Non-pigmented ciliary epithelial cell (primary cell): ENCODE results near the gene TTC6.

Source experiments
- DNase-seq: peaks from one replicate; pipeline ENCODE4 v3.0.0-alpha.2; 2010; ENCODE audit warnings: low read depth

The TTC6 gene

GRCh38 chr14:37625597-37626595 is 30.5 kb downstream of the TTC6 start:
- no peak for DNase-seq

- DNase-seq = no peak
Observed at GRCh38 chr14:37637341-37637740, 41.9 kb downstream of the TTC6 start.

GRCh38 chr14:37638599-37638998 is 43.2 kb downstream of the TTC6 start:
- no peak for DNase-seq

GRCh38 chr14:37641117-37641516 is 45.7 kb downstream of the TTC6 start:
- no peak for DNase-seq

GRCh38 chr14:37642125-37642524 is 46.7 kb downstream of the TTC6 start:
- no peak for DNase-seq

GRCh38 chr14:37643701-37644100 is 48.3 kb downstream of the TTC6 start:
- DNase-seq = no peak
